BLaER1 treated with 17β-estradiol and CSF1 and Interleukin-3, amounts not matched to agents 10 nM and 100 nM (cell line): Measurements from ENCODE around the gene SLC35F6.
"Not testable (repeated sequence)": the region's sequence is repeated elsewhere in the genome, so short reads cannot be mapped to it uniquely, and the experiment has no call there.

Experiments used
- H3K27ac ChIP-seq, 11 experiments: shearing (Covaris generic); formaldehyde crosslinking; 2 replicates each; pipeline ENCODE4 v1.8.1; 2022
- H3K27me3 ChIP-seq, 11 experiments: shearing (Covaris generic); formaldehyde crosslinking; 2 replicates each; pipeline ENCODE4 v1.8.1; 2022
- H3K36me3 ChIP-seq, 11 experiments: shearing (Covaris generic); formaldehyde crosslinking; 2 replicates each; pipeline ENCODE4 v1.8.1; 2022
- H3K4me1 ChIP-seq, 10 experiments: shearing (Covaris generic); formaldehyde crosslinking; 2 replicates each; pipeline ENCODE4 v1.8.1; 2022
- H3K4me2 ChIP-seq, 11 experiments: shearing (Covaris generic); formaldehyde crosslinking; 2 replicates each; pipeline ENCODE4 v1.8.1; 2022
- H3K4me3 ChIP-seq, 10 experiments: shearing (Covaris generic); formaldehyde crosslinking; 2 replicates each; pipeline ENCODE4 v1.8.1; 2022
- H3K9ac ChIP-seq, 11 experiments: shearing (Covaris generic); formaldehyde crosslinking; 2 replicates each; pipeline ENCODE4 v1.8.1; 2022
- H3K9me3 ChIP-seq, 11 experiments: shearing (Covaris generic); formaldehyde crosslinking; replicated peaks in 1 of 11; 2 replicates each; pipeline ENCODE4 v1.8.1; 2022
- H4K20me1 ChIP-seq, 11 experiments: shearing (Covaris generic); formaldehyde crosslinking; 2 replicates each; pipeline ENCODE4 v1.8.1; 2022
- Cebpa-rat ChIP-seq, 11 experiments: shearing (Covaris generic); IDR thresholded peaks; 2 replicates each; pipeline ENCODE4 v1.8.1; 2022

The SLC35F6 gene

DNA sequence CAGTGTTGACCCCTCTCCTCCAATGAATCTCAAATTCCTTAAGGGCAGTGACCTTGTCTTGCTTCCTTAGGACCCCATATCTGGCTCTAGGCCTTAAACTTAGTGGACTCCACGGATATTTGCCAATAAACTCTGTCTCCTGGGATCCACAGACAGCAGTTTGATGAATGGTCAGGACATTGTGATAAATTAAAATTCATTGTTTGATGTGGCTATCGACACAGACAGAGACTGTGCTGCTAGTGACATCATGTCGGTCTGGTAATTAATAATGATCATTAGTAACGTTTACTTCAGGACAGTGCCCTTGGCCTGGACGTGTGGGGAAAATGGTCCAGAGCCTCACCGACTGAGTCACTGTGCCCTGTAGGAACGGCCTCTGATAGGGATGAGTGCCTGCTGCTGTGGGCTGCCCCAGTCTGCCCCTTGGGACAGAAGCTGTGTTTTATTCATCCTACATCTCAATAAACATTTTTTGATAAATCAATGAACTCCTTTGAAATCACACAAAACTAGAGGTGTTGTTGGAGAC is 5.2 kb upstream of the SLC35F6 start:
- Histone ChIP-seq H3K9ac (no peak overlapping the region), H3K27me3 (no peaks in the 10 kb centered on the region), H4K20me1 (0 out of 22 replicates have a peak, but pooled peaks cover 0 to 7% (median 0%) of the 10 kb centered on the region in 11 experiments), H3K4me2 (peak overlapping the region; percentile 35 to 73 (median 66); a peak in 18 of 22 replicates), H3K36me3 (no peaks in the 10 kb centered on the region), H3K4me1 (peaks cover 31 to 59% (median 45%) of the 10 kb centered on the region in 10 experiments), H3K27ac (peak overlapping the region in 4 of 11 experiments; percentile 8 to 42 (median 34); a peak in 4 of 22 replicates), H3K4me3 (no peak overlapping the region), H3K9me3 (no peaks in the 10 kb centered on the region)
- no peak for TF ChIP-seq Cebpa-rat (IDR thresholded peaks at IDR 0.05)

DNA sequence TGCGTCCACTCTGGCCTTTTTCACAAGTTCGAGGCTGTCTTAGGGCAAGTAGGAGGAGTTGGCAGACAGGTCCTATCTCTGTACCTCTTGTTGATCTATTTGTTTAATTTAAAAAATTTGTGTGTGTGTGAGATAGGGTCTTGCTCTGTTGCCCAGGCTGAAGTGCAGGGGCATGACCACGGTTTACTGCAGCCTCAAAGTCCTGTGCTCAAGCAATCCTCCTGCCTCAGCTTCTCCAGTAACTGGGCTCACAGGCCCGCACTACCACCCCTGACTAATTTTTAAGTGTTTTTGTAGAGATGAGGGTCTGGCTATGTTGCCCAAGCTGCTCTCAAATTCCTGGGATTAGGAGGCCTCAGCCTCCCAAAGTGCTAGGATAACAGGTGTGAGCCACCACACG is 4.2 kb upstream of the SLC35F6 start:
- H3K9me3 ChIP-seq, result no peaks in the 10 kb centered on the region
- no peak overlapping the region for H3K9ac ChIP-seq
- H3K4me3 ChIP-seq, result no peak overlapping the region
- peaks cover 0 to 10% (median under 1%) of the 10 kb centered on the region in 11 experiments; a peak in 8 of 22 replicates for H4K20me1 ChIP-seq
- no peaks in the 10 kb centered on the region for H3K36me3 ChIP-seq
- H3K27ac ChIP-seq, result no peak overlapping the region
- H3K4me1 ChIP-seq, result peaks cover 31 to 52% (median 40%) of the 10 kb centered on the region in 10 experiments
- H3K4me2 ChIP-seq, result no peak overlapping the region
- no peaks in the 10 kb centered on the region for H3K27me3 ChIP-seq
- TF ChIP-seq Cebpa-rat (IDR thresholded peaks at IDR 0.05), result no peak

GRCh38 chr2:26760991-26761390 is 3.1 kb upstream of the SLC35F6 start:
- H3K27me3 ChIP-seq, H3K4me3 ChIP-seq, H3K9me3 ChIP-seq, H3K36me3 ChIP-seq, H3K27ac ChIP-seq, H3K9ac ChIP-seq, H3K4me2 ChIP-seq: not testable (repeated sequence)
- Histone ChIP-seq H3K4me1 (peaks cover 31 to 52% (median 40%) of the 10 kb centered on the region in 10 experiments), H4K20me1 (peaks cover 5 to 16% (median 12%) of the 10 kb centered on the region in 11 experiments; a peak in 19 of 22 replicates)

GRCh38 chr2:26763019-26763418 is 1.1 kb upstream of the SLC35F6 start:
- Histone ChIP-seq H3K9me3 (no peaks in the 10 kb centered on the region), H3K27me3 (no peaks in the 10 kb centered on the region), H3K9ac (no peak overlapping the region), H3K4me3 (no peak overlapping the region), H3K4me2 (peak overlapping the region in 8 of 11 experiments; percentile 88 to 98 (median 94); a peak in 11 of 22 replicates), H3K36me3 (peaks cover 0 to 12% (median 4%) of the 10 kb centered on the region in 11 experiments; a peak in 9 of 22 replicates), H4K20me1 (peaks cover 11 to 36% (median 32%) of the 10 kb centered on the region in 11 experiments; a peak in 20 of 22 replicates), H3K4me1 (peaks cover 39 to 52% (median 45%) of the 10 kb centered on the region in 10 experiments), H3K27ac (no peak overlapping the region)
- no peak for TF ChIP-seq Cebpa-rat (IDR thresholded peaks at IDR 0.05)

GRCh38 chr2:26764906-26765305 is 822 bp downstream of the SLC35F6 start:
- H3K9ac ChIP-seq, result peak overlapping the region; percentile 82 to 97 (median 92)
- peak overlapping the region; percentile 88 to 98 (median 94) for H3K4me2 ChIP-seq
- peak overlapping the region; percentile 79 to 95 (median 88) for H3K27ac ChIP-seq
- H3K27me3 ChIP-seq, result no peaks in the 10 kb centered on the region
- peaks cover 11 to 55% (median 50%) of the 10 kb centered on the region in 11 experiments; a peak in 20 of 22 replicates for H4K20me1 ChIP-seq
- H3K4me3 ChIP-seq, result peak overlapping the region; percentile 81 to 98 (median 88)
- TF ChIP-seq Cebpa-rat (IDR thresholded peaks at IDR 0.05), result no peak
- peaks cover 0 to 22% (median 7%) of the 10 kb centered on the region in 11 experiments; a peak in 9 of 22 replicates for H3K36me3 ChIP-seq
- peaks cover 41 to 62% (median 52%) of the 10 kb centered on the region in 10 experiments for H3K4me1 ChIP-seq
- no peaks in the 10 kb centered on the region for H3K9me3 ChIP-seq

DNA sequence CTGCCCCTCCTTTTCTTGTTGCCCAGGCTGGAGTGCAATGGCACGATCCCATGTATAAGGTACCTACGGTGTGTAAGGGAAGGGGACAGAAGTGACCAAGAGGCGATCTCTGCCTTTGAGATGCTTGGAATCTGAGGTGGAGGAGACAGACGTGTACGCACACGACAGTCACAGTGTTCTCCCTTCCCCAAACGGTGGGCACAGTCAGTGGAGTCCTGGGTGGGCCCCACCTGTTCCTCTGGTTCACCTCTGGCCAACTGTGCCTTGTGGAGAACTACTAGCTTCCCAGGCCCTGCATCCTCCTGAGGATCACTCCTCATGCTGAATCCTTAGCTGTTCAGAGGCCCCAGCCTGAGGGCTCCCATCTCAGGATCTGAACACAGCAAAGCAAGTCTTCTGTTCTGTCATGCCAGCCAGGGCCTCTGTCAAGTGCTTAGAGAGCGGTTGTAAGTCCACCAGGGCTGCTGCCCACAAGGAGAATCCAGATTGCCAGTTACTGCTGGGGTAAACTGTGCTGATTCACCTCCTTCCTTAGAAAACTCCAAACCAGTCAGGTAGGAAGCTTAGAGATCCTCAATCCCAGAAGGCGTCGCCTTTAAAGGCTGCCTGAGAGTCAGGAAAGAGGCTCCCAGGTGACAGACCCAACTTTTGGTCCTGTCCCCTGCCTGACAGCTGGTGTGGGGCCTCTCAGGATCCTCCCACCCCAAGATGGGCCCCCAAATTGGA is 1.6 kb downstream of the SLC35F6 start:
- H3K9ac ChIP-seq, result peak overlapping the region; percentile 82 to 97 (median 92); a peak in 21 of 22 replicates
- peak overlapping the region; percentile 88 to 98 (median 94) for H3K4me2 ChIP-seq

GRCh38 chr2:26767129-26767528 is 3.0 kb downstream of the SLC35F6 start:
- Histone ChIP-seq H3K27ac (peak overlapping the region in 6 of 11 experiments; percentile 2 to 83 (median 44); a peak in 6 of 22 replicates), H3K4me2 (peak overlapping the region in 7 of 11 experiments; percentile 29 to 98 (median 92); a peak in 11 of 22 replicates)

More for the DNA sequence above, 1.6 kb downstream of the SLC35F6 start:
- Histone ChIP-seq H3K4me3 (peak overlapping the region; percentile 81 to 98 (median 88)), H4K20me1 (peaks cover 11 to 62% (median 57%) of the 10 kb centered on the region in 11 experiments; a peak in 20 of 22 replicates), H3K27me3 (no peaks in the 10 kb centered on the region), H3K4me1 (peaks cover 41 to 67% (median 56%) of the 10 kb centered on the region in 10 experiments), H3K9me3 (no peaks in the 10 kb centered on the region), H3K36me3 (peaks cover 0 to 29% (median 8%) of the 10 kb centered on the region in 11 experiments; a peak in 13 of 22 replicates), H3K27ac (peak overlapping the region in 7 of 11 experiments; percentile 85 to 95 (median 88); a peak in 9 of 22 replicates)
- TF ChIP-seq Cebpa-rat (IDR thresholded peaks at IDR 0.05), result no peak

GRCh38 chr2:26767894-26768487 is 3.9 kb downstream of the SLC35F6 start:
- no peaks in the 10 kb centered on the region for H3K27me3 ChIP-seq
- H3K4me3 ChIP-seq, result 0 out of 20 replicates have a peak overlapping the region, but pooled peaks of 1 of the 10 experiments have one; percentile 16
- H3K27ac ChIP-seq, result peak overlapping the region in 4 of 11 experiments; percentile 38 to 83 (median 66); a peak in 5 of 22 replicates
- no peaks in the 10 kb centered on the region for H3K9me3 ChIP-seq
- no peak for TF ChIP-seq Cebpa-rat (IDR thresholded peaks at IDR 0.05)
- H3K4me2 ChIP-seq, result peak overlapping the region in 5 of 11 experiments; percentile 76 to 98 (median 97); a peak in 8 of 22 replicates
- peaks cover 65 to 90% (median 80%) of the 10 kb centered on the region in 10 experiments for H3K4me1 ChIP-seq
- peaks cover 0 to 34% (median 14%) of the 10 kb centered on the region in 11 experiments; a peak in 15 of 22 replicates for H3K36me3 ChIP-seq
- peaks cover 19 to 86% (median 81%) of the 10 kb centered on the region in 11 experiments; a peak in 21 of 22 replicates for H4K20me1 ChIP-seq
- H3K9ac ChIP-seq, result peak overlapping the region in 2 of 11 experiments; percentile 93 to 96; a peak in 5 of 22 replicates

More at GRCh38 chr2:26767129-26767528, 3.0 kb downstream of the SLC35F6 start:
- peak overlapping the region in 1 of 10 experiments; percentile 7; a peak in 1 of 20 replicates for H3K4me3 ChIP-seq
- H3K9ac ChIP-seq, result peak overlapping the region in 9 of 11 experiments; percentile 0 to 96 (median 36); a peak in 11 of 22 replicates
- H3K36me3 ChIP-seq, result peaks cover 0 to 34% (median 14%) of the 10 kb centered on the region in 11 experiments; a peak in 14 of 22 replicates
- no peaks in the 10 kb centered on the region for H3K9me3 ChIP-seq
- TF ChIP-seq Cebpa-rat (IDR thresholded peaks at IDR 0.05), result no peak
- no peaks in the 10 kb centered on the region for H3K27me3 ChIP-seq
- peaks cover 14 to 77% (median 72%) of the 10 kb centered on the region in 11 experiments; a peak in 21 of 22 replicates for H4K20me1 ChIP-seq
- peaks cover 56 to 81% (median 71%) of the 10 kb centered on the region in 10 experiments for H3K4me1 ChIP-seq
